Measurements from ENCODE around the gene SNAP91.
A peak's percentile ranks its signal among the peaks of the same experiment; 100 is the strongest.

Gene SNAP91

GRCh38 chr6:83536647-83537589, 172.0 kb downstream of the SNAP91 start:
- no peak for DNase-seq

DNA sequence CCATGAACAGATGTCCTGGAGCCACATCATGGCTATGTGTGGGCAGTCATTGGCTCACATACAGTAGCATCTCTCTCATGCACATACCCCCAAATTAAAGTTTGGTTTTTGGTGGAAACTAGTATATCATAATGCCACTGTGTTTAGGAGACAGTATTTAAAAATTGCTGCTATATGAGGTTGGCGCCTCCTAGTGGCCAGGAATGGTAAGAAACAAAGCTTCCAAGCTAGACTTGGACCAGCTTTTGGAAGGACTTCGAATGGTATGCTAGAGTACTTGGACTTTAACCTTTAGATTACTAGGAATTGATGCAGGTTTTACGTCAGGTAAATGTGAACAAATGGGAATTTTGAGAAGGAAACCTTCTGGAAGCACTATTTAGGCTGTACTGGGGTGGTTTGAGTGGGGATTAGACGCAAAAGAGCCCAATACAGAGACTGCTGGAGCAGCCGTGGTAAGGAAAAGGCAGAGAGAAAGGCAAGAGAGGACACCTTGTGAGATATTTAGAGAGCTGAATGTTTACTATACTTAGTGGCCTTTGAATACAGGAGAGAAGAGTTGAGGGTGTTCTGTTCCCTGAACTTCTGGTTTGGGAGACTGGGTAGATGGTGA, 172.8 kb downstream of the SNAP91 start:
- peak; percentile 42 for DNase-seq

DNA sequence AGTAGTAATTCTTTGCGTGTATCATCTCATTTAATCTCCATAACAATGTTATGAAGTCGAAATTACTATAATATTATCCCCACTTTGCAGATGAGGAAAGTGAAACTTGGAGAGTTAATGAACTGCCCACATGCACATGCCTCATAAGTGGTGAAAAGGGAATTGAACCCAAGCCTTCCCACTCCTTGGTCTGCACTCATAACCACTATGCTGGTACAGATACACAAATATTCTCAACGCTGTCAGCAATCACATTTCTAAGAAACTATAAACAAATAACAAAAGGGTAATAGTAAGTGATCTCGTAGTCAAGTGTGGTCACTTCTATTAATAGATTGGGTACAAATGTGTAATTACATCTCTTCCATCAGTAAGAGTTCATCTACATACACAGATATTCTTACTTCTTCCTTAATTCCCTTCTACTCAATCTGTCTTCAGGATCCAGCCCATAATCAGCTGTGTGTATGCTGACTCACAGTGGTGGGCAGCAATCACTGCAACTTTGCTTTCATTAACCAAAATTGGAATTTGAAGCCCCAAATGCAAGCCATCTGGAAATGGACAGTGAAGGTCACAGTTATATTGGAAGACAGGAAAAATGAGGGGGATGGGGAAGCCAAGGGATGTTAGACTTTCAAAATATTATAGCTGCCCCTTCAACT, 190.0 kb downstream of the SNAP91 start:
- DNase-seq: no peak

DNA sequence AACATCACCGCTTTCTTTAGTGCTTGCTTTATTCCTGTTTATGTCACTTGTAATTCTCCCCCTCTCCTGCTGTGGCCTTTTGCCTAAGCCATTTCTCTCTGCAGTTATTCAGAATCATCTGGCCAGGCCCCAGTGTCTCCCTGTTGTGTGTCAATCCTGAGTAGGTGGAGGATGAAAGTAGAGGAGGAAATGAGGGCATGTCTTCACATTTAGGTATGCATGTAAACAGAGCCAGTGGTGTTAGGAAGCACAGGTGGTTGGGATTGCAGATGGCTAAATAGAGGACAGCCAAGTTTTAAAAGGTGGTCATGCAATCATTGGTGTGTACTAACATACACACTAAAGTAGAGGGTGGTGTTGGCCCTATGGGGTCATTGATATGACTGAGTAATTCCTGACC, 191.4 kb downstream of the SNAP91 start:
- DNase-seq: no peak

- peak; percentile 14 for DNase-seq
These were observed 193.9 kb downstream of the SNAP91 start for GRCh38 chr6:83514866-83515466.

DNA sequence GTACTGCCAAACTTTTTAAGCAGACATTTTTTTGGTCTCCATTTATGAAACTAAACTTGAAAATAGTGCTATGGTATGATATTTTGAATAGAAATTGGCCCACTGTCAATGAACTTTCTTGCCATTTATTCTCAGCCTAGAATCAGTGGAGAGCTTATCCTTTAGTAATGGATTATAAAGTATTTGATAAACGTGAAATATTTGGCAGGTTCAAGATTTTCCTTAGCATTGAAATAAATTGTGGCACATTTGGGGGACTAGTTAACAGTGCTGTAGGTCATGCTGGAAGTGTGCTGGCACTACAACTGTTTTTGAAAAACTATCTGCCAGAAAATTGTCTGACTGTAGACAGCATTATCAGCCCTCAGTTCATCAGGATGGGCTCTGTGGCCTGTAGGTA, 194.4 kb downstream of the SNAP91 start:
- no peak for DNase-seq

DNA sequence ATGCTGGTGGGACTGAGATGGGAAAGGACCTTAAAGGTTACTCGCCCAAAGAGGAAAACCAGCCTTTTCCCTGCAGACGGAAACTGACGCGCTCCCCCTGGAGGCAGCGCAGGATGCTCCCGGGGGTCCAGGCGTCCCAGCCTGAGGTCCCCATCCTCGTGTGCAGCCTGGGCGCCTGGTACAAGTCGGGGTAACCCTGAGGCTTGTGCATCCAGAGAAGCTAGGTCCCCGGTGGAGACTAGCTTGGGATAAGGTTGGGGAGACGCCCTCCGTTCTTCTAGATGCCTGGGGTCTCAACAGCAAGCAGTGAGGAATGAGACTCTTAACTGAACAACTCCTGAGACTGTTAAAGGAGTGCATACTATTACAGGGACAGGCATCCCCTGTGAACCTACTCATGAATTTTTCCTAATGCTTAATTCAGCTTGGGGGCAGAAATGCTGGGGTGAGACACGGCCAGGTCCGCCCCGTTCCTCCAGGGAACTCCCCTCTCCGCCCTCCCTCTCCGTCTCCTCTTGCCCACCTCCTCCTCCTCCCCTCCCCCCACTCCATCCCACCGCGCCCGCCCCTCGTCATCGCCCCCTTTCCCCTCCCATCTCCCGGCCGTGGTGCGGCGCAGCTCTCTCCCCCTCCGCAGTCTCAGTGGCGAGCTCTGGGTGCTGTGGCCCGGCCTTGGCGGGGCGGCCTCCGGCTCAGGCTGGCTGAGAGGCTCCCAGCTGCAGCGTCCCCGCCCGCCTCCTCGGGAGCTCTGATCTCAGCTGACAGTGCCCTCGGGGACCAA, 196.8 kb downstream of the SNAP91 start, which contains the start of gene PRSS35:
Gene PRSS35 (plus strand): TSS at position 634 of the 781 bp plus-strand sequence. CDS start 10,908 bp downstream, outside the sequence.
- peak; percentile 39 for DNase-seq

- DNase-seq: no peak
These were observed 197.6 kb downstream of the SNAP91 start for GRCh38 chr6:83511266-83511665.

DNA sequence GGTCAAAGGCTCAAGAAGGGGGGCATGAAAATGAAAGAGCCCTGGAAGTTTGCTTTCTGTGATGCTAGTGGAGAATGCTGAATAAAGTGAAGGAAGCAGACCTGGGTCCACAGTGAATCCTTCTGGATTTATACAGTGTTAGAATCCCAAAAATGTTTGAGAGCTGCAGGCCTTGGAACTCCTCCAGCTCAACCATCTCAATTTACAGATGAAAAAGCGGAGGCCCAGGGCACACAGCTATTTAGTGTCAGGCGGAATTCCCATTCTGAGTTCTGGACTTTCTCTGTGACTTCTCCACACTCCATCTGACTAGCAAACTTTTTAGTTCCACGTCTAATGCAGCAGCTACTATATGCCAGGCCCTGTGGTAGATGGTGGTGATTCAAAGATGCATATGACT, 198.1 kb downstream of the SNAP91 start:
- no peak for DNase-seq

DNA sequence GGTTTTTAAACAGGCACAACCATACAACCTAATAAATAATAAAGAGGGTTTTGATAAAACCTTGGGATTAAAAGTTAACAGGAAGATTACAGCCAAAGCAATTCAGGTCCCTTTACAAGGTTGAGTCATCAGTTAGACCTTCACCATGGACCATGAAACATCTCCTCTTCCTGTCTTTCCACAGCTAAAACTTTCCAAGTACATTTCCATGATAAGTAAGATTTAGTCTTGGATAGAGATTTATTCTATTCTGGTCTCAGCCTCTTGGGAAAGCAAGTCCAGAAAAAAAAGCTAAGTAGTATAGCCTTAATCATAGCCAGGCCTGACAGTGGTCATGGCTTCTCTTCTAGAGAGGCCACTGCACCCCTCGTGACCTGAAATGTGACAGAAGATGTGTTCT, 199.5 kb downstream of the SNAP91 start:
- no peak for DNase-seq

DNA sequence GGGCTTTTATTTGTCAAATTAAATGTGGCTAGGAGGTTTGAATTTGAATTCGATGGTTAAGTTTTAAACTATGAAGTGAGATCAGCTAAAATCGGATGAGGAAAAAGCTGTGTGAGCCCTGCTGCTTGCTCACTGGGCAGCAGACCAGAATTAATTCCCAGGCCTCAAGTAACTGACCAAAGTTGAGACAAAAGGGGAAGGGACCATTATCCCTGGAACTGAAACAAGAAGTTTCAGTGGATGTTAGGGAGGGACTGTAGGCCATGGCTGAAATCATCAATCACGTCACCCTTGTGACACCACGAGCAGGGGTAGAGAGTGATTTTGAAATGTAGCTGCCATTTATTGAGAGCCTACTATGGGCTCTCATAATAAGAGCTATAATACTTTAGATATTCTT, 203.5 kb downstream of the SNAP91 start:
- no peak for DNase-seq
